C4-2B (cell line): ENCODE results near the gene SCN9A.
A peak's percentile ranks its signal among the peaks of the same experiment; 100 is the strongest.

ENCODE experiments used
- H3K27ac ChIP-seq: fragments of 450-650 bp; 2 replicates; pipeline ENCODE4 v1.5.1; 2017
- CTCF ChIP-seq: fragments of 450-650 bp; conservative IDR thresholded peaks from 2 replicates; pipeline ENCODE4 v1.5.1; 2017; ENCODE audit warnings: mild to moderate bottlenecking
- ZFX ChIP-seq: fragments of 450-650 bp; IDR thresholded peaks from 2 replicates; pipeline ENCODE4 v1.6.1; 2017

Gene SCN9A

GRCh38 chr2:166163775-166164174 is 212.0 kb downstream of the SCN9A start:
- no peak overlapping the region for H3K27ac ChIP-seq
- TF ChIP-seq CTCF = no peak
- TF ChIP-seq ZFX = no peak

GRCh38 chr2:166158546-166158945 is 217.2 kb downstream of the SCN9A start:
- TF ChIP-seq CTCF = no peak
- no peak for TF ChIP-seq ZFX

GRCh38 chr2:166157578-166157977 is 218.2 kb downstream of the SCN9A start:
- H3K27ac ChIP-seq = peak overlapping the region; percentile 72; the same call in 1 of the 2 replicates
- no peak for TF ChIP-seq ZFX
- TF ChIP-seq CTCF = no peak

More at GRCh38 chr2:166158546-166158945, 217.2 kb downstream of the SCN9A start:
- no peak overlapping the region; the same call in 1 of the 2 replicates for H3K27ac ChIP-seq

- H3K27ac ChIP-seq = peak overlapping the region; percentile 69; the same call in 1 of the 2 replicates
- TF ChIP-seq ZFX = no peak
- no peak for TF ChIP-seq CTCF
Measured at GRCh38 chr2:166156985-166157490, 218.7 kb downstream of the SCN9A start.

GRCh38 chr2:166155589-166155988 is 220.2 kb downstream of the SCN9A start:
- no peak overlapping the region for H3K27ac ChIP-seq
- TF ChIP-seq CTCF (no peak), ZFX (no peak)

- TF ChIP-seq ZFX = no peak
- TF ChIP-seq CTCF = no peak
- no peak overlapping the region for H3K27ac ChIP-seq
Measured at GRCh38 chr2:166154685-166155338, 220.9 kb downstream of the SCN9A start.

GRCh38 chr2:166152064-166152463 is 223.7 kb downstream of the SCN9A start:
- no peak overlapping the region for H3K27ac ChIP-seq
- no peak for TF ChIP-seq ZFX
